ENCODE measurements around the gene NALCN. TPM values are rescaled to one million over a fixed set of nuclear protein-coding genes. Genes with fewer than 3 reads are reported as not detected.

The NALCN gene
- total and polyA plus RNA-seq, 2 donors (not counting 1 experiment from before 2014, with no cell fraction given) = 1.5 to 2.7 TPM

DNA sequence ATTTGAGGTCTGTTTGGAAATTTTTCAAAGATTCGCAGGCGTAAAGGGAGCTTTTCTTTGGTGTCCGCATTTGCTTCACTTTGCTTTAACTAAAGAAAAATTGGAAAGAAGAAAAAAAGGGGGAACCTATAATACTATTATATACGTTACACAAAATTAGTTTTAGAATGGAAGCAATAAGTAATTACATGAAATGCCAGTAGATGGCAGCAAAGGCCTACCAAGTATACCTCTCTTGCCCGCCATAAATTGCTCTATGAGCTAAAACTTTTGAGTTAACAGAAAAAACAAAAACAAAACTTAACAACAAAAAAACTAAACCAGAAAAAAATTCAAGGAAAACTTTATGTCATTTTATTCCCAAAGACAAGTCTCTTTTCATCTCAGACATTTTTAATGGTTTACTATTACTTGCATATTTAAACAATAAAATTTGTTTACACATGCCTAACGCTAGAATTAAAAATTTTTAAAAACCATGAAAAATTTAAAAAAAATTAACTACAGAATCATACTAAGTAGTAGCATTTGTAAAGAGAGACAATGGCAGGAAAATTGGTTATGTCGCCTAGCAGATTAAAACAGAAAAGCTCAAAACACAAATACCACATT is 271.4 kb downstream of the NALCN start:
- Histone ChIP-seq H2AFZ (ENCODE audit: low read length) (no peak overlapping the region), H3K36me3 (ENCODE audit: control insufficient read depth, insufficient read depth, low read length) (no peaks in the 10 kb centered on the region), H3K9me3 (ENCODE audit: control insufficient read depth, insufficient read depth, low read depth, low read length) (no peaks in the 10 kb centered on the region), H3K4me3 (replicated peaks in 1 of 4; ENCODE audit: control extremely low read depth in 1 of 4, insufficient read depth in 1 of 4, low read depth in 3 of 4, low read length in 4 of 4) (no peak overlapping the region), H3K79me2 (ENCODE audit: control insufficient read depth, insufficient read depth, low read length) (no peaks in the 10 kb centered on the region), H3K4me2 (ENCODE audit: extremely low read depth, insufficient read depth, low read length) (no peak overlapping the region), H4K20me1 (ENCODE audit: control insufficient read depth, extremely low read depth, insufficient read depth, low read length) (no peaks in the 10 kb centered on the region), H3K4me1 (ENCODE audit: control insufficient read depth, extremely low read depth, insufficient read depth, low read length) (peaks cover 2% of the 10 kb centered on the region), H3K9ac (ENCODE audit: insufficient read depth, low read length) (no peak overlapping the region), H3K27ac (ENCODE audit: insufficient read depth, low read length) (no peak overlapping the region), H3K27me3 (ENCODE audit: control insufficient read depth, insufficient read depth, low read length) (no peaks in the 10 kb centered on the region)
- TF ChIP-seq EZH2 (IDR thresholded peaks at IDR 0.05; ENCODE audit: low read length, missing control alignments) = no peak
- TF ChIP-seq, protein P1, sequence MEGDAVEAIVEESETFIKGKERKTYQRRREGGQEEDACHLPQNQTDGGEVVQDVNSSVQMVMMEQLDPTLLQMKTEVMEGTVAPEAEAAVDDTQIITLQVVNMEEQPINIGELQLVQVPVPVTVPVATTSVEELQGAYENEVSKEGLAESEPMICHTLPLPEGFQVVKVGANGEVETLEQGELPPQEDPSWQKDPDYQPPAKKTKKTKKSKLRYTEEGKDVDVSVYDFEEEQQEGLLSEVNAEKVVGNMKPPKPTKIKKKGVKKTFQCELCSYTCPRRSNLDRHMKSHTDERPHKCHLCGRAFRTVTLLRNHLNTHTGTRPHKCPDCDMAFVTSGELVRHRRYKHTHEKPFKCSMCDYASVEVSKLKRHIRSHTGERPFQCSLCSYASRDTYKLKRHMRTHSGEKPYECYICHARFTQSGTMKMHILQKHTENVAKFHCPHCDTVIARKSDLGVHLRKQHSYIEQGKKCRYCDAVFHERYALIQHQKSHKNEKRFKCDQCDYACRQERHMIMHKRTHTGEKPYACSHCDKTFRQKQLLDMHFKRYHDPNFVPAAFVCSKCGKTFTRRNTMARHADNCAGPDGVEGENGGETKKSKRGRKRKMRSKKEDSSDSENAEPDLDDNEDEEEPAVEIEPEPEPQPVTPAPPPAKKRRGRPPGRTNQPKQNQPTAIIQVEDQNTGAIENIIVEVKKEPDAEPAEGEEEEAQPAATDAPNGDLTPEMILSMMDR (conservative IDR thresholded peaks at IDR 0.05 in 1 of 2, IDR thresholded peaks at IDR 0.05 in 1 of 2; ENCODE audit: low read depth in 1 of 2, low read length in 2 of 2) = peak; percentile 46 to 61
- DNase-seq (ENCODE audit: low read depth in 2 of 2) = peak; percentile 47 to 78

DNA sequence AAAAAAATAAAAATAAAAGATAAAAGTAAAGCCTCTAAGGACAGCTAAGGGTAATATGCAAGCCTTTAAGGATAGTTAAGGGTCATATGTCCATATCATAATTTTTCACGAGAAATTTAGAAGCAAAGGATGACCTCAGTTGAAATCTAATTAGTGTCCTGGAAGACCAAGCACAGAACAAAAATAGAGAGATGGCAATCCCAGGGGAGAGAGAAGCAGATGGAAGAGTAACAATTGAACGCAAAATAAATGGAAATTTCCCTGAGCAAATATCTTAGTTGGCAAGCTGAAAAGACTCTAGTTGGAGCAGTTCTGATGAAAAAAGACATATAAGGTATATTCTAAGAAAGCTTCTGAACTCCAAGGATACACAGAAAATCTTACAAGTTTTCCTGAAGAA is 275.4 kb downstream of the NALCN start:
- no peaks in the 10 kb centered on the region for H3K79me2 ChIP-seq (ENCODE audit: control insufficient read depth, insufficient read depth, low read length)
- no peak overlapping the region for H3K27ac ChIP-seq (ENCODE audit: insufficient read depth, low read length)
- H2AFZ ChIP-seq (ENCODE audit: low read length) = no peak overlapping the region
- H3K9me3 ChIP-seq (ENCODE audit: control insufficient read depth, insufficient read depth, low read depth, low read length) = no peaks in the 10 kb centered on the region
- DNase-seq (ENCODE audit: low read depth in 2 of 2) = no peak
- TF ChIP-seq, protein P1 (conservative IDR thresholded peaks at IDR 0.05 in 1 of 2, IDR thresholded peaks at IDR 0.05 in 1 of 2; ENCODE audit: low read depth in 1 of 2, low read length in 2 of 2) = no peak
- no peak for TF ChIP-seq EZH2 (IDR thresholded peaks at IDR 0.05; ENCODE audit: low read length, missing control alignments)
- no peak overlapping the region for H3K4me3 ChIP-seq (replicated peaks in 1 of 4; ENCODE audit: control extremely low read depth in 1 of 4, insufficient read depth in 1 of 4, low read depth in 3 of 4, low read length in 4 of 4)
- H3K27me3 ChIP-seq (ENCODE audit: control insufficient read depth, insufficient read depth, low read length) = no peaks in the 10 kb centered on the region
- H3K4me1 ChIP-seq (ENCODE audit: control insufficient read depth, extremely low read depth, insufficient read depth, low read length) = no peaks in the 10 kb centered on the region
- H4K20me1 ChIP-seq (ENCODE audit: control insufficient read depth, extremely low read depth, insufficient read depth, low read length) = no peaks in the 10 kb centered on the region
- H3K9ac ChIP-seq (ENCODE audit: insufficient read depth, low read length) = no peak overlapping the region
- H3K36me3 ChIP-seq (ENCODE audit: control insufficient read depth, insufficient read depth, low read length) = no peaks in the 10 kb centered on the region
- no peak overlapping the region for H3K4me2 ChIP-seq (ENCODE audit: extremely low read depth, insufficient read depth, low read length)

DNA sequence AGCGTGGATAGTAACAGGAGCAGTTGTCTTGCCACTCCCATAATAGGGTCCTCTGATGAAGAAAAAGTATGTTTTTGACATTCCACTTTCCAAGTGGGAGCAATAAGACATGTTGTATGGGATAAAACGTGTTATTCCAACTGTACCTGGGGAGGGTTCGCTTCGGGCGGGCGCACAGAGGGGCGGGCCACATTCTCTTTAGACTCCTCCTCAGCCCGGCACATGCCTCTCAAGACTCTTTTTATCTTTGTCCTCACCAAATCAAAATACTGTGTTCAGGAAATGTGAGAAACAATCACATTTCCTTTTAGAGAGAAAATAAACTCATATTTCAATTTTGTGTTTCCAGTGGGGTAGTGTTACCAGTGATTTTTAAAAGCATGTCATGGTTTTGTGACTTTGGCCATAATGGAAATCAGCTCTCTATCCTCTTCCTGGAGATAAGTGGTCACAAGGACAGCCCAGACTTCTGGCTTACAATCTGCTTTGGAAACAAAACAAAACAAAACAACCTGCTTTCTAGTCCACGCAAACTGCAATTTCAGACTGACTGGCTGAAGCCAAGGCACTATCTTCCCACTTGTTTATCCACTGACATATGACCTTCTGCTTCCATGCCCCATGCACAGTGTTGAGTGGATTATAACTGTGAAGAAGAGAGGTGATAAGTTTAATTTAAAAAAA is 276.1 kb downstream of the NALCN start:
- no peak overlapping the region for H2AFZ ChIP-seq (ENCODE audit: low read length)
- no peak for TF ChIP-seq EZH2 (IDR thresholded peaks at IDR 0.05; ENCODE audit: low read length, missing control alignments)
- TF ChIP-seq, protein P1 (conservative IDR thresholded peaks at IDR 0.05 in 1 of 2, IDR thresholded peaks at IDR 0.05 in 1 of 2; ENCODE audit: low read depth in 1 of 2, low read length in 2 of 2) = no peak
- no peak overlapping the region for H3K9ac ChIP-seq (ENCODE audit: insufficient read depth, low read length)
- no peaks in the 10 kb centered on the region for H3K4me1 ChIP-seq (ENCODE audit: control insufficient read depth, extremely low read depth, insufficient read depth, low read length)
- no peaks in the 10 kb centered on the region for H3K36me3 ChIP-seq (ENCODE audit: control insufficient read depth, insufficient read depth, low read length)
- H3K4me2 ChIP-seq (ENCODE audit: extremely low read depth, insufficient read depth, low read length) = no peak overlapping the region
- H3K79me2 ChIP-seq (ENCODE audit: control insufficient read depth, insufficient read depth, low read length) = no peaks in the 10 kb centered on the region
- no peak overlapping the region for H3K27ac ChIP-seq (ENCODE audit: insufficient read depth, low read length)
- no peaks in the 10 kb centered on the region for H3K27me3 ChIP-seq (ENCODE audit: control insufficient read depth, insufficient read depth, low read length)
- no peak for DNase-seq (ENCODE audit: low read depth in 2 of 2)
- H3K9me3 ChIP-seq (ENCODE audit: control insufficient read depth, insufficient read depth, low read depth, low read length) = no peaks in the 10 kb centered on the region
- H3K4me3 ChIP-seq (replicated peaks in 1 of 4; ENCODE audit: control extremely low read depth in 1 of 4, insufficient read depth in 1 of 4, low read depth in 3 of 4, low read length in 4 of 4) = no peak overlapping the region
- no peaks in the 10 kb centered on the region for H4K20me1 ChIP-seq (ENCODE audit: control insufficient read depth, extremely low read depth, insufficient read depth, low read length)

Measured in fibroblast of lung (primary cell).